HG03558 (cell line): ENCODE data around the gene BMAL1.

Experiments
- ATAC-seq: cut with Tn5 transposase; IDR thresholded peaks from one replicate; pipeline ENCODE4 v1.9.1; 2021; ENCODE audit warnings: moderate number of reproducible peaks; ENCODE audit not compliant: unreplicated experiment; ENCODE audit errors: extremely low read depth

BMAL1 gene

GRCh38 chr11:13289081-13289480, 11.5 kb downstream of the BMAL1 start:
- ATAC-seq, result no peak

GRCh38 chr11:13290221-13290980, 12.8 kb downstream of the BMAL1 start:
- no peak for ATAC-seq

GRCh38 chr11:13291361-13291760, 13.8 kb downstream of the BMAL1 start:
- ATAC-seq, result no peak

GRCh38 chr11:13291800-13292199, 14.2 kb downstream of the BMAL1 start:
- ATAC-seq, result no peak

- ATAC-seq, result no peak
Observed at GRCh38 chr11:13292970-13293369, 15.4 kb downstream of the BMAL1 start.

GRCh38 chr11:13294178-13294577, 16.6 kb downstream of the BMAL1 start:
- ATAC-seq, result no peak

GRCh38 chr11:13294771-13295579, 17.4 kb downstream of the BMAL1 start:
- no peak for ATAC-seq

GRCh38 chr11:13297308-13297916, 19.8 kb downstream of the BMAL1 start:
- no peak for ATAC-seq

GRCh38 chr11:13297917-13298356, 20.3 kb downstream of the BMAL1 start:
- ATAC-seq, result no peak

- no peak for ATAC-seq
Observed at GRCh38 chr11:13298765-13299164, 21.2 kb downstream of the BMAL1 start.

GRCh38 chr11:13301522-13301921, 23.9 kb downstream of the BMAL1 start:
- no peak for ATAC-seq

GRCh38 chr11:13302420-13302958, 24.9 kb downstream of the BMAL1 start:
- no peak for ATAC-seq

- no peak for ATAC-seq
Observed at GRCh38 chr11:13303668-13304649, 26.4 kb downstream of the BMAL1 start.

- no peak for ATAC-seq
Observed at GRCh38 chr11:13304655-13305335, 27.2 kb downstream of the BMAL1 start.

- no peak for ATAC-seq
Observed at GRCh38 chr11:13308704-13309103, 31.1 kb downstream of the BMAL1 start.

- no peak for ATAC-seq
Observed at GRCh38 chr11:13309156-13309555, 31.6 kb downstream of the BMAL1 start.

- no peak for ATAC-seq
Observed at GRCh38 chr11:13310443-13310842, 32.9 kb downstream of the BMAL1 start.

- no peak for ATAC-seq
Observed at GRCh38 chr11:13311570-13311969, 34.0 kb downstream of the BMAL1 start.
